SIG-M5 treated with dmso at 0.1 percent for 504 hours (cell line): ENCODE data around the gene OR2L13.
"Not testable (repeated sequence)": the region's sequence is repeated elsewhere in the genome, so short reads cannot be mapped to it uniquely, and the experiment has no call there.

ENCODE experiments used
- DNase-seq: peaks from one replicate; lab custom pipeline; 2025; ENCODE audit not compliant: unreplicated experiment; lab: John Stamatoyannopoulos, UW

Gene OR2L13

GRCh38 chr1:248094884-248095283 is at the start of gene OR2L13:
OR2L13 (plus strand) TSS chr1:248095184; CDS start chr1:248099376, 4,192 bp downstream.
- DNase-seq: no peak

- no peak for DNase-seq
These were observed 49.8 kb upstream of the OR2L13 start for GRCh38 chr1:248045209-248045608.

- DNase-seq: no peak
These were observed 48.4 kb upstream of the OR2L13 start, which contains the start of gene OR2L3 for GRCh38 chr1:248046536-248046935. OR2L3 (plus strand) TSS chr1:248046836; CDS start chr1:248060682, 13,846 bp downstream.

- no peak for DNase-seq
These were observed 48.0 kb upstream of the OR2L13 start for GRCh38 chr1:248047008-248047407.

- DNase-seq: no peak
These were observed 40.3 kb upstream of the OR2L13 start for GRCh38 chr1:248054671-248055070.

- no peak for DNase-seq
These were observed 39.7 kb upstream of the OR2L13 start for GRCh38 chr1:248055261-248055660.

GRCh38 chr1:248065071-248065470 is 29.9 kb upstream of the OR2L13 start:
- no peak for DNase-seq

GRCh38 chr1:248065604-248066003 is 29.4 kb upstream of the OR2L13 start:
- no peak for DNase-seq

- not testable (repeated sequence) for DNase-seq
These were observed 11.1 kb upstream of the OR2L13 start for GRCh38 chr1:248083864-248084263.

GRCh38 chr1:248098529-248098928 is 3.5 kb downstream of the OR2L13 start:
- no peak for DNase-seq

GRCh38 chr1:248102847-248103246 is 7.9 kb downstream of the OR2L13 start:
- no peak for DNase-seq

- no peak for DNase-seq
These were observed 16.2 kb downstream of the OR2L13 start for GRCh38 chr1:248111157-248111556.

- DNase-seq: no peak
These were observed 19.9 kb downstream of the OR2L13 start for GRCh38 chr1:248114890-248115289.

GRCh38 chr1:248127653-248128052 is 32.7 kb downstream of the OR2L13 start:
- DNase-seq: no peak

- DNase-seq: no peak
These were observed 41.8 kb downstream of the OR2L13 start for GRCh38 chr1:248136811-248137210.

GRCh38 chr1:248140846-248141245 is 45.9 kb downstream of the OR2L13 start:
- no peak for DNase-seq

- no peak for DNase-seq
These were observed 48.3 kb downstream of the OR2L13 start for GRCh38 chr1:248143311-248143710.

GRCh38 chr1:248144513-248145198 is 49.7 kb downstream of the OR2L13 start, which contains the start of gene OR2M5:
OR2M5 (plus strand) TSS chr1:248145148; CDS start chr1:248145148, 0 bp downstream.
- DNase-seq: no peak
